AG09309 (cell line): Measurements from ENCODE around the gene TRUB1.

Experiments
- DNase-seq: peaks from one replicate; pipeline ENCODE4 v3.0.0-alpha.2; 2010; ENCODE audit warnings: low read depth
- H3K4me3 ChIP-seq: 2 replicates; pipeline ENCODE4 v1.5.1; 2011; ENCODE audit warnings: mild to moderate bottlenecking, low read depth, low read length, moderate library complexity; ENCODE audit not compliant: control insufficient read depth
- TF ChIP-seq, protein P1 (sequence below): IDR thresholded peaks from 2 replicates; pipeline ENCODE4 v1.5.1; 2011; ENCODE audit warnings: mild to moderate bottlenecking, low read depth, low read length, inconsistent platforms; ENCODE audit not compliant: insufficient read depth, control insufficient read depth; ENCODE audit errors: missing control alignments

The TRUB1 gene

DNA sequence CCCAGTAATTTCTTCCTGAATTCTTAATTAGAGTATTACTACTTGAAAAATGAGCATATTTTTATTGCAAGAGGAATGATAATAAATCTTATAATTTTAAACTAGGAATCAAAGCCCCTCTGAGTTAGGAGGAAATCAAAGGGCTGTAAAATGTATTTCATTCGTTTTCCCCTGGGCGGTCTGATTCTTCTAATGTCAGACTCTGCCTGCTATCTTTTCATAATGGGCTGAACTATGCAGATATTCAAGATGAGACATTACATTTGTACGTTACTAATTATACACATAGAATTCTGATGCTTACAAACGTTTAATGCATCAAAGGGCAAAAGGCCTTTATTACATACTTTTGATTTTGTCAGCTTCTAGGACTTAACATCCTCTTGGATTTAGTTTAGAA is 16.0 kb upstream of the TRUB1 start:
- no peak for DNase-seq
- TF ChIP-seq, protein P1, sequence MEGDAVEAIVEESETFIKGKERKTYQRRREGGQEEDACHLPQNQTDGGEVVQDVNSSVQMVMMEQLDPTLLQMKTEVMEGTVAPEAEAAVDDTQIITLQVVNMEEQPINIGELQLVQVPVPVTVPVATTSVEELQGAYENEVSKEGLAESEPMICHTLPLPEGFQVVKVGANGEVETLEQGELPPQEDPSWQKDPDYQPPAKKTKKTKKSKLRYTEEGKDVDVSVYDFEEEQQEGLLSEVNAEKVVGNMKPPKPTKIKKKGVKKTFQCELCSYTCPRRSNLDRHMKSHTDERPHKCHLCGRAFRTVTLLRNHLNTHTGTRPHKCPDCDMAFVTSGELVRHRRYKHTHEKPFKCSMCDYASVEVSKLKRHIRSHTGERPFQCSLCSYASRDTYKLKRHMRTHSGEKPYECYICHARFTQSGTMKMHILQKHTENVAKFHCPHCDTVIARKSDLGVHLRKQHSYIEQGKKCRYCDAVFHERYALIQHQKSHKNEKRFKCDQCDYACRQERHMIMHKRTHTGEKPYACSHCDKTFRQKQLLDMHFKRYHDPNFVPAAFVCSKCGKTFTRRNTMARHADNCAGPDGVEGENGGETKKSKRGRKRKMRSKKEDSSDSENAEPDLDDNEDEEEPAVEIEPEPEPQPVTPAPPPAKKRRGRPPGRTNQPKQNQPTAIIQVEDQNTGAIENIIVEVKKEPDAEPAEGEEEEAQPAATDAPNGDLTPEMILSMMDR = no peak
- no peak overlapping the region for H3K4me3 ChIP-seq

DNA sequence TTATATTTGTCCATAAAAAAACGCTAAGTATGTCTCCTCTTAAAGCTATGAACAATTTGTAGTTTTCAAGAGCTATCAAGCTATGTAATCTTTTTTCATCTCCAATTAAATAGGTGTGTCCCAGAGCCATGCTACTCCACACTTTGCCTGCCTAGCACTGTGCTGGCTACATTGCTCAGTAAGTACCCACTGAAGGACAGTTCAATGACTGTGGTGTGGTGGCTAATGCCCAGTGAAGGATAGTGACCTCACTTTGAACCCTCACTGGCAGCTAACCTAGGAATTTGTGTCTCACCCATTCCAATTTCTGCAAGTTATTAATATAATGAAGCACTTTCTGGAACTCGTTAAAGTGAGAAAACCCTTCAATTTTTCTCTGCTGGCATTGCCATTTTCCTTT is 14.4 kb upstream of the TRUB1 start:
- H3K4me3 ChIP-seq = no peak overlapping the region
- no peak for DNase-seq
- TF ChIP-seq, protein P1 = no peak

DNA sequence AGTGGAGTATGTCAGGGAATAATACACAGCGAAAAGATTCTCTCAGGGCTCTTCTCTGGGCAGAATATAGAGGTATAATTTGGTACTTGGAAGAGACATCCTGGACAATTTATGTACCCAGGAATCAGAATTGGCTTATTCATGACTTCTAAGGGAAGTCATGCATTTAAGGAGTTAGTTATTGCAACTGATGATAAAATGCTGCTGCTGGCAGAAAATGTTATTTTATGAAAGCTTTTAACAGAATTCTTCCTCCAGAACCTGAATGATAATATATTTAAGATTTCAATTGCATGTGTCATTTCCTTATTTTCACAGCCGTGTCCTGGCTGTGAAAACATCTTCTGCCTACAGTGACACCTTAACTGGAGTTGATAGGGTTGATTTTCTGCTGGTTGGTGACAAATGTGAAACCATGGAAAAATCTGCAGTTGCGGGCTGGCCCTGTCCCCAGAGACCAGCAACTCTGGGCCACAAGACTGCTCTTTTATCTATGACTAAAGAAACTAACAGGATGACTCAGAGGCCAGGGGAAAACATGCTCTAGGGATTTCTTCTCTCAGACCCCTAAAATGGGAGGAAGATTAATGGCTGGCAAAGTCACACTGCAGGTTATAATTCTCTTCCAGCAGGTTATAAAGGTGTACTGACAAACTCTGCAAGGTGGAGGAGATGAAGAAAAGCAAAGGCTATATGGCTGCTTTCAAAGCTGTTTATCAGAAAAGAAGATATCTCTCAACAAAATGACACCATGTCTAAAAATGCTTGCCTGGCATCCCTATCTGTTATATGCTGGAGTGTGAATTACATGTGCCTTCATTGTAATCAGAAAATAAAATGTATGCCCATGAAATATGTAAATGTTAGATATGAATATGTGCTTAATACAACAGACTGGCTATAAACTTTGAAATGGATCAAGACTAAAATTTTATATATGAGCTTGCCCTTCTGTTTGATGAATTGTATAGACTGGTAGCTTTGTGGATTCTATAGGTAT is 12.1 kb upstream of the TRUB1 start:
- DNase-seq = no peak
- no peak overlapping the region for H3K4me3 ChIP-seq
- TF ChIP-seq, protein P1 = no peak

DNA sequence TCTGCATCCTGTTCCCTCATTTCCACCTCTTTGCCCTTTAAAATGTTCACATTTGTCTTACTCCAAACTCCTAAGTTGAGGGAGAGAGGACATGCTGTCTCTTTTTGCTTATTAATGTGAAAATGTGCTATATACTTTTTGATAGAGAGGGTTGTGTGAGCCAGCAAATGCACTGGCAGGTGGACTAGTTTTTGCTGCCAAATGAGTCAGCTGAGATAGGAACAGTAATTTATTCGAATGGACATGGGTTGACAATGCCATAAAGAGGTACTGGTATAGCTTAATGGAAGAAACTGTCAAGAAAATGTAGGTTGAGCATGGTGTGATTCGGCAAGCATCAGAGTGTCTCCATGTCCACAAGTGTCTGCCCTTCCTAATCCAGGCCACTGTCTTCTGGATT is 9.2 kb upstream of the TRUB1 start:
- DNase-seq = no peak
- H3K4me3 ChIP-seq = no peak overlapping the region
- TF ChIP-seq, protein P1 = no peak

DNA sequence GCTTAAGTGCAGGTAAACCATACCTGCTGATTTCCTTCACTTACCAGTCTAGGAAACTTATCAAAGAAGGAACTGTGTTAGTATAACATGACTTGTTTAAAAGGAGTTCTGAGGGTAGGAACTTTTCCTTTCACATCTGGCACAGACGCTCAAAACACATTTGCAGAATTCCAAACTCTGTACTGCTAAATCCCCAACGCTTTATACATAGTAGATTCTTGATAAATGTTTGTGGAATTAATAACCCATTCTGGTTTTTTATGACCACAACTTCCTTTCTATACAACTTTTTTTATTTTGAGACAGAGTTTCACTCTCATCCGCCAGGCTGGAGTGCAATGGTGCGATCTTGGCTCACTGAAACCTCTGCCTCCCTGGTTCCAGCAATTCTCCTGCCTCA is 7.7 kb upstream of the TRUB1 start:
- DNase-seq = no peak
- TF ChIP-seq, protein P1 = no peak
- H3K4me3 ChIP-seq = no peak overlapping the region

DNA sequence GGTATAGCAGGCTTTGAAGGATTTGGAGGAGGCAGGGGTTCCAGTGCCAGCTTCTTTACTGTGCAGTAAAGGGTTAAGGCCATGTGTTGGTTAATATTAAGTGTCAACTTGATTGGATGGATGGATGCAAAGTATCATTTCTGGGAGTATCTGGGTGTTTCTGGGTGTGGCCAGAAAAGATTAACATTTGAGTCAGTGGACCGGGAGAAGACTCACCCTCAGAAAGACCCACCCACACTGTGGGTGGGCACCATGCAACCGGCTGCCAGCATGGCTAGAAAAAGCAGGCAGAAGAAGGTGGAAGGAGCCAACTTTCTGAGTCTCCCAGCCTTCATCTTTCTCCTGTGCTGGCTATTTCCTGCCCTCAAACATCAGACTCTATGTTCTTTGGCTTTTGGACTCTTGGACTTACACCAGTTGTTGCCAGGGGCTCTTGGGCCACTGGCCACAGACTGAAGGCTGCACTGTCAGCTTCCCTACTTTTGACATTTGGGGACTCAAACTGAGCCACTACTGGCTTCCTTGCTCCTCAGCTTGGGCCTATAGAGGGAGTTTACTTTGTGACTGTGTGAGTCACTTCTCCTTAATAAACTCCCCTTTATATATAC is 6.8 kb upstream of the TRUB1 start:
- no peak overlapping the region for H3K4me3 ChIP-seq
- TF ChIP-seq, protein P1 = no peak
- DNase-seq = no peak
